ENCODE data around the gene SPO11. TPM values are rescaled to one million over a fixed set of nuclear protein-coding genes. Genes with fewer than 3 reads are reported as not detected.

Gene SPO11
- total RNA-seq, 4 donors from 2014 or later, result not detected

DNA sequence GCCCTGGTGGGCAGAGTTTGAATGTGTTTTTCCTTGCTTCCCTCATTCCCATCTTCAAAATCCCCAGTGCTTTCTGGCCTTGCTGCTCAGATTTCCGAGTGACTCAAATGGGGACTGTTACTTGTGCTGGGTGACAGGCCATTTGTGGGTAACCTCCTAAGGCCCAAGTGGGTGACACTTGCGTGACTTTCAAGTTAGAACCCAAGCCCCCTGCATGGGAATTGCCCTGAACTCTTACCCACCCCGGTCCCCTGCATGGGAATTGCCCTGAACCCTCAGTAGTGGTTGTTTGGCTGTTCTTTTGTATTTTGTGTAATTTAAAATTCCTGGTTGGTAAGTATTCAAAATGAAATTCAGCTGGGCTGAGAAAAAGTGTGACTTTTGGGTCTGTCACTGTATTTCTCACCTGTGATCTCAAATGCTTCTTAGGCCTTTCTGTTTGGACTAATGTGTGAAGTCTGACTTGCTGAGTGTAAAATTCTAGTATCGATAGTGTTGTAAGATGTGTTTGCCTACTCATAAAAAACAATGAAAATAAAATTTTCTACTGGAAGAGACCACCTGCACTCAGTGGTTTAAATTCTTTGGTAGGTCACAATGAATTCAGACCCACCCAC lies 49.2 kb downstream of the SPO11 start:
- no peak overlapping the region for H3K4me3 ChIP-seq (replicated peaks in 1 of 3)
- no peaks in the 10 kb centered on the region for H3K4me1 ChIP-seq
- no peak for DNase-seq
- 78 to 88% methylated on average over 4 of the region's 4 CpGs for WGBS, 2 donors
- no peaks in the 10 kb centered on the region for H3K27me3 ChIP-seq
- TF ChIP-seq, protein P1, sequence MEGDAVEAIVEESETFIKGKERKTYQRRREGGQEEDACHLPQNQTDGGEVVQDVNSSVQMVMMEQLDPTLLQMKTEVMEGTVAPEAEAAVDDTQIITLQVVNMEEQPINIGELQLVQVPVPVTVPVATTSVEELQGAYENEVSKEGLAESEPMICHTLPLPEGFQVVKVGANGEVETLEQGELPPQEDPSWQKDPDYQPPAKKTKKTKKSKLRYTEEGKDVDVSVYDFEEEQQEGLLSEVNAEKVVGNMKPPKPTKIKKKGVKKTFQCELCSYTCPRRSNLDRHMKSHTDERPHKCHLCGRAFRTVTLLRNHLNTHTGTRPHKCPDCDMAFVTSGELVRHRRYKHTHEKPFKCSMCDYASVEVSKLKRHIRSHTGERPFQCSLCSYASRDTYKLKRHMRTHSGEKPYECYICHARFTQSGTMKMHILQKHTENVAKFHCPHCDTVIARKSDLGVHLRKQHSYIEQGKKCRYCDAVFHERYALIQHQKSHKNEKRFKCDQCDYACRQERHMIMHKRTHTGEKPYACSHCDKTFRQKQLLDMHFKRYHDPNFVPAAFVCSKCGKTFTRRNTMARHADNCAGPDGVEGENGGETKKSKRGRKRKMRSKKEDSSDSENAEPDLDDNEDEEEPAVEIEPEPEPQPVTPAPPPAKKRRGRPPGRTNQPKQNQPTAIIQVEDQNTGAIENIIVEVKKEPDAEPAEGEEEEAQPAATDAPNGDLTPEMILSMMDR (IDR thresholded peaks at IDR 0.05), result no peak
- no peak for TF ChIP-seq POLR2A (IDR thresholded peaks at IDR 0.05)
- H3K9me3 ChIP-seq, result no peaks in the 10 kb centered on the region
- intact Hi-C loops (cut with DNase I), result no loop called here
- no peak overlapping the region for H3K27ac ChIP-seq
- peaks cover 38 to 47% of the 10 kb centered on the region in 2 donors for H3K36me3 ChIP-seq

- H3K4me1 ChIP-seq, result no peaks in the 10 kb centered on the region
- no peak for TF ChIP-seq POLR2A (IDR thresholded peaks at IDR 0.05)
- TF ChIP-seq, protein P1 (IDR thresholded peaks at IDR 0.05), result no peak
- no peaks in the 10 kb centered on the region for H3K27me3 ChIP-seq
- 90 to 94% methylated on average over 5 of the region's 5 CpGs for WGBS, 2 donors
- no peak overlapping the region for H3K27ac ChIP-seq
- intact Hi-C loops (cut with DNase I), result no loop called here
- no peak for DNase-seq
- peaks cover 32 to 42% of the 10 kb centered on the region in 2 donors for H3K36me3 ChIP-seq
- H3K4me3 ChIP-seq (replicated peaks in 1 of 3), result no peak overlapping the region
- H3K9me3 ChIP-seq, result no peaks in the 10 kb centered on the region
Observed at GRCh38 chr20:57379263-57379647, 49.7 kb downstream of the SPO11 start.

- TF ChIP-seq, protein P1 (IDR thresholded peaks at IDR 0.05), result no peak
- no peak for TF ChIP-seq POLR2A (IDR thresholded peaks at IDR 0.05)
- H3K4me3 ChIP-seq (replicated peaks in 1 of 3), result no peak overlapping the region
- H3K27ac ChIP-seq, result no peak overlapping the region
- no peaks in the 10 kb centered on the region for H3K27me3 ChIP-seq
- H3K4me1 ChIP-seq, result no peaks in the 10 kb centered on the region
- 93 to 96% methylated on average over 4 to 10 of the region's 10 CpGs for WGBS, 2 donors
- intact Hi-C loops (cut with DNase I), result loop anchor here (5.0 to 10.0 kb wide), 4 partner anchors 117 to 1835 kb away; no protein-coding TSS in a partner anchor
- H3K36me3 ChIP-seq, result peaks cover 23 to 33% of the 10 kb centered on the region in 2 donors
- DNase-seq, result no peak
- no peaks in the 10 kb centered on the region for H3K9me3 ChIP-seq
Observed at GRCh38 chr20:57380081-57380750, 50.6 kb downstream of the SPO11 start.

GRCh38 chr20:57381596-57382503 lies 52.2 kb downstream of the SPO11 start:
- no peaks in the 10 kb centered on the region for H3K27me3 ChIP-seq
- H3K4me3 ChIP-seq (replicated peaks in 1 of 3), result no peak overlapping the region
- DNase-seq, result peak; percentile 79 to 87
- no peaks in the 10 kb centered on the region for H3K9me3 ChIP-seq
- intact Hi-C loops (cut with DNase I), result loop anchor here (5.0 to 10.0 kb wide), 4 partner anchors 115 to 1833 kb away; no protein-coding TSS in a partner anchor
- no peaks in the 10 kb centered on the region for H3K4me1 ChIP-seq
- no peak overlapping the region for H3K27ac ChIP-seq
- peaks cover 10 to 19% of the 10 kb centered on the region in 2 donors for H3K36me3 ChIP-seq
- 48 to 49% methylated on average over 20 of the region's 20 CpGs for WGBS, 2 donors
- no peak for TF ChIP-seq POLR2A (IDR thresholded peaks at IDR 0.05)
- TF ChIP-seq, protein P1 (IDR thresholded peaks at IDR 0.05), result peak; percentile 83 to 95 (median 89)
